AG10803 (cell line): ENCODE measurements around the gene NKIRAS1.

ENCODE experiments used
- DNase-seq: peaks from one replicate; pipeline ENCODE4 v3.0.0; 2010; ENCODE audit warnings: low read depth
- H3K4me3 ChIP-seq: 2 replicates; pipeline ENCODE4 v1.5.1; 2011; ENCODE audit warnings: mild to moderate bottlenecking, low read length, control low read depth
- CTCF ChIP-seq: conservative IDR thresholded peaks from 2 replicates; pipeline ENCODE4 v1.5.1; 2011; ENCODE audit warnings: mild to moderate bottlenecking, low read length, control low read depth, inconsistent platforms

The NKIRAS1 gene

GRCh38 chr3:23869977-23870662 lies 46.7 kb downstream of the NKIRAS1 start:
- DNase-seq = no peak
- H3K4me3 ChIP-seq = no peak overlapping the region
- TF ChIP-seq CTCF = no peak

GRCh38 chr3:23867838-23868237 lies 49.0 kb downstream of the NKIRAS1 start:
- DNase-seq = no peak
- no peak for TF ChIP-seq CTCF
- H3K4me3 ChIP-seq = no peak overlapping the region

GRCh38 chr3:23867400-23867799 lies 49.4 kb downstream of the NKIRAS1 start:
- DNase-seq = no peak
- H3K4me3 ChIP-seq = no peak overlapping the region
- TF ChIP-seq CTCF = no peak

- DNase-seq = no peak
These were observed 51.0 kb downstream of the NKIRAS1 start for GRCh38 chr3:23865595-23866396.

GRCh38 chr3:23864931-23865330 lies 51.9 kb downstream of the NKIRAS1 start:
- no peak overlapping the region for H3K4me3 ChIP-seq
- no peak for TF ChIP-seq CTCF
- no peak for DNase-seq

More at GRCh38 chr3:23865595-23866396, 51.0 kb downstream of the NKIRAS1 start:
- no peak overlapping the region for H3K4me3 ChIP-seq
- no peak for TF ChIP-seq CTCF

- TF ChIP-seq CTCF = no peak
- H3K4me3 ChIP-seq = no peak overlapping the region
- no peak for DNase-seq
These were observed 53.7 kb downstream of the NKIRAS1 start for GRCh38 chr3:23863060-23863459.

GRCh38 chr3:23861689-23862088 lies 55.1 kb downstream of the NKIRAS1 start:
- H3K4me3 ChIP-seq = no peak overlapping the region
- TF ChIP-seq CTCF = no peak
- DNase-seq = no peak
